OCI-LY3 (cell line): ENCODE measurements around the gene CISD3.

Experiments
- EZH2phosphoT487 ChIP-seq: fragments of 200-600 bp; shearing (Covaris generic); IDR thresholded peaks from 2 replicates; pipeline ENCODE4 v1.6.1; 2018; ENCODE audit warnings: antibody characterized with exemption, mixed run types, low read depth
- TF ChIP-seq, protein P1 (sequence below): fragments of 200-600, 300-600 bp; sonication (generic); IDR thresholded peaks from 2 replicates; pipeline ENCODE4 v1.5.1; 2014; ENCODE audit warnings: antibody characterized with exemption, low read length, low read depth

DNA sequence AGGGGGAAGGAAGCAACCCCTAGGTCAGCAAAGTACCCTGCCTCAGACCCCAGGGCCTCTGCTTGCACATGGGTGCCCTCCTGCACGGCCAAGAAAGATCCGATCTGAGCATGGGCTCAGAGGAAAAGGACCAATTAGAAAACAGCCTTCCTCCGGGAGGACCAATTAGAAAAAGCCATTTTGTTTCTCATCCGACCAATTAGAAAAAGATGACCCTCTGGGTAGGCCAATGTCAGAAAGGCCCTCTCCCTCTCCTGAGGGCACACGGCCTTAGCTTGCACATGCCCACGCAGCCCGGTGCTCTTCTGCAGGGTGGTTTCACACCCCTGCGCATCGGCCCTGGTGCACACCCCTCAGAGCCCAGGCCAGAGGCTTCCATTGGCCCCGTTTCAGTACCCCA lies 5.1 kb upstream of the CISD3 start:
- TF ChIP-seq, protein P1, sequence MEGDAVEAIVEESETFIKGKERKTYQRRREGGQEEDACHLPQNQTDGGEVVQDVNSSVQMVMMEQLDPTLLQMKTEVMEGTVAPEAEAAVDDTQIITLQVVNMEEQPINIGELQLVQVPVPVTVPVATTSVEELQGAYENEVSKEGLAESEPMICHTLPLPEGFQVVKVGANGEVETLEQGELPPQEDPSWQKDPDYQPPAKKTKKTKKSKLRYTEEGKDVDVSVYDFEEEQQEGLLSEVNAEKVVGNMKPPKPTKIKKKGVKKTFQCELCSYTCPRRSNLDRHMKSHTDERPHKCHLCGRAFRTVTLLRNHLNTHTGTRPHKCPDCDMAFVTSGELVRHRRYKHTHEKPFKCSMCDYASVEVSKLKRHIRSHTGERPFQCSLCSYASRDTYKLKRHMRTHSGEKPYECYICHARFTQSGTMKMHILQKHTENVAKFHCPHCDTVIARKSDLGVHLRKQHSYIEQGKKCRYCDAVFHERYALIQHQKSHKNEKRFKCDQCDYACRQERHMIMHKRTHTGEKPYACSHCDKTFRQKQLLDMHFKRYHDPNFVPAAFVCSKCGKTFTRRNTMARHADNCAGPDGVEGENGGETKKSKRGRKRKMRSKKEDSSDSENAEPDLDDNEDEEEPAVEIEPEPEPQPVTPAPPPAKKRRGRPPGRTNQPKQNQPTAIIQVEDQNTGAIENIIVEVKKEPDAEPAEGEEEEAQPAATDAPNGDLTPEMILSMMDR = no peak
- no peak for TF ChIP-seq EZH2phosphoT487
